HG02571 (cell line): ENCODE measurements around the gene ARHGAP45.

Experiments
- ATAC-seq: cut with Tn5 transposase; IDR thresholded peaks from one replicate; pipeline ENCODE4 v1.9.1; 2021; ENCODE audit warnings: mild to moderate bottlenecking, moderate library complexity; ENCODE audit not compliant: unreplicated experiment

The ARHGAP45 gene

GRCh38 chr19:1068009-1069001, 1.3 kb downstream of the ARHGAP45 start:
- no peak for ATAC-seq

GRCh38 chr19:1069009-1069779, 2.2 kb downstream of the ARHGAP45 start:
- no peak for ATAC-seq

- ATAC-seq, result no peak
Observed at GRCh38 chr19:1070576-1070930, 3.6 kb downstream of the ARHGAP45 start.

- no peak for ATAC-seq
Observed at GRCh38 chr19:1070931-1071791, 4.2 kb downstream of the ARHGAP45 start.

- no peak for ATAC-seq
Observed at GRCh38 chr19:1072371-1073015, 5.5 kb downstream of the ARHGAP45 start.

GRCh38 chr19:1073063-1073955, 6.3 kb downstream of the ARHGAP45 start:
- no peak for ATAC-seq

GRCh38 chr19:1073956-1074517, 7.1 kb downstream of the ARHGAP45 start:
- ATAC-seq, result no peak

GRCh38 chr19:1074544-1075283, 7.7 kb downstream of the ARHGAP45 start:
- peak; percentile 41 for ATAC-seq

- ATAC-seq, result no peak
Observed at GRCh38 chr19:1076046-1076386, 9.0 kb downstream of the ARHGAP45 start.

- ATAC-seq, result peak; percentile 47
Observed at GRCh38 chr19:1076951-1077350, 10.0 kb downstream of the ARHGAP45 start.

GRCh38 chr19:1079566-1080111, 12.7 kb downstream of the ARHGAP45 start:
- no peak for ATAC-seq

GRCh38 chr19:1080360-1081161, 13.6 kb downstream of the ARHGAP45 start:
- no peak for ATAC-seq

- no peak for ATAC-seq
Observed at GRCh38 chr19:1081301-1082164, 14.6 kb downstream of the ARHGAP45 start.

GRCh38 chr19:1082165-1082927, 15.4 kb downstream of the ARHGAP45 start:
- ATAC-seq, result no peak

GRCh38 chr19:1082928-1083816, 16.2 kb downstream of the ARHGAP45 start:
- no peak for ATAC-seq
